ENCODE results near the gene SRSF7.
"Not testable (repeated sequence)": the region's sequence is repeated elsewhere in the genome, so short reads cannot be mapped to it uniquely, and the experiment has no call there.

The SRSF7 gene

DNA sequence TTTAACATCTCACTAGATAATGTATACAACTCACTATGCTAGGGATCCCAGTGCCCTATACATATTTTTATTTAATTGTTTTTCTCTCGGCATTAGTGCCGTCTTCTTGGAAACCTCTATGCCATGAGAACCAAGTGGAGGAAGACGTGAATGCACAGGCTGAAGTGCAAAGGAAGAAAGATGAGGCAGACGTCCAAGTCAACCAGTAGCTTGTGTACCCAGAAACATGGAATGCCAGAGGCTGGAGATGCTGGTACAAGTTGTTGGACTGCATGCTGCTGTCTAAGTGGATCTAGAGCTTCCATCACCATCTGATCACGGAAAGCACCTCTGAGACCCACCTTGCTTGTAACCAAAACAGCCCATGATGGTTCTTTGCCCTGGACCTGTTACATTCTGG lies 14.4 kb upstream of the SRSF7 start:
- ChIA-PET CTCF (no interaction called here), POLR2A (interaction anchor here (6.8 kb wide), 1 partner anchor 14 kb away, joined by 59 read pairs; the partner anchor contains the start of gene SRSF7)
- TF ChIP-seq HDGF (IDR thresholded peaks at IDR 0.05; ENCODE audit: borderline replicate concordance) (no peak), SP1 (IDR thresholded peaks at IDR 0.05) (no peak), FOXM1 (IDR thresholded peaks at IDR 0.05; ENCODE audit: borderline replicate concordance) (no peak), NFRKB (IDR thresholded peaks at IDR 0.05) (no peak), TARDBP (IDR thresholded peaks at IDR 0.05) (no peak), SUZ12 (IDR thresholded peaks at IDR 0.05) (no peak), CTBP1 (IDR thresholded peaks at IDR 0.05; ENCODE audit: borderline replicate concordance) (no peak), FOXK2 (IDR thresholded peaks at IDR 0.05) (no peak), L3MBTL2 (conservative IDR thresholded peaks at IDR 0.05) (no peak), ARNT (IDR thresholded peaks at IDR 0.05) (no peak), LEF1 (IDR thresholded peaks at IDR 0.05; ENCODE audit: borderline replicate concordance) (no peak), BHLHE40 (IDR thresholded peaks at IDR 0.05; ENCODE audit: borderline replicate concordance) (no peak), PKNOX1 (IDR thresholded peaks at IDR 0.05) (no peak), FOXA1 (IDR thresholded peaks at IDR 0.05) (no peak), ELF4 (IDR thresholded peaks at IDR 0.05) (no peak), ZNF384 (IDR thresholded peaks at IDR 0.05) (no peak)
- no peak for DNase-seq (ENCODE audit: extremely low spot score)

DNA sequence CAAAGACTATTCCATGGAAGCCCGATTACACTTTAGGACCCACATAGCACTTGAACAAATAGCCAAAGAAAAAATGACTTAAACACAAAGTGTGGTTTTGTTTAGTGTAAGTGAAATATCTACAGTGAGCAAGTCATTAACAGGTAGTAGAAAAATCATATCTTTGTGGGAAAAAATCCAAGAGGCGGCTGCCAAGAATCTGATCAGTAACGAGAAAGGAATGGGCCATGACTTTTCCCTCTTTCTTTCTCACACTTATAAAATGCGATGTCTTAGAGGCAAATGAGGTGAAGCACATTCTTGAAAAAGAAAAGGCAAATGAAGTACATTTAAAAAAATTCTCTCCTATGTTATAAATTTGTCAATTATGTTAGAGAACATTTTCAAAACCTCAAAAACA lies 14.0 kb upstream of the SRSF7 start:
- CTCF ChIA-PET = no interaction called here
- TF ChIP-seq TARDBP (IDR thresholded peaks at IDR 0.05) (no peak), SUZ12 (IDR thresholded peaks at IDR 0.05) (no peak), CTBP1 (IDR thresholded peaks at IDR 0.05; ENCODE audit: borderline replicate concordance) (no peak), FOXM1 (IDR thresholded peaks at IDR 0.05; ENCODE audit: borderline replicate concordance) (no peak), ZNF384 (IDR thresholded peaks at IDR 0.05) (no peak), SP1 (IDR thresholded peaks at IDR 0.05) (no peak), L3MBTL2 (conservative IDR thresholded peaks at IDR 0.05) (no peak), NFRKB (IDR thresholded peaks at IDR 0.05) (no peak), LEF1 (IDR thresholded peaks at IDR 0.05; ENCODE audit: borderline replicate concordance) (no peak), BHLHE40 (IDR thresholded peaks at IDR 0.05; ENCODE audit: borderline replicate concordance) (no peak), PKNOX1 (IDR thresholded peaks at IDR 0.05) (no peak), FOXA1 (IDR thresholded peaks at IDR 0.05) (no peak), ARNT (IDR thresholded peaks at IDR 0.05) (no peak), ELF4 (IDR thresholded peaks at IDR 0.05) (no peak), HDGF (IDR thresholded peaks at IDR 0.05; ENCODE audit: borderline replicate concordance) (no peak), FOXK2 (IDR thresholded peaks at IDR 0.05) (no peak)
- POLR2A ChIA-PET = interaction anchor here (6.8 kb wide), 1 partner anchor 14 kb away, joined by 59 read pairs; the partner anchor contains the start of gene SRSF7
- DNase-seq (ENCODE audit: extremely low spot score) = no peak

GRCh38 chr2:38763728-38764127 lies 12.6 kb upstream of the SRSF7 start:
- ChIA-PET POLR2A (interaction anchor here (6.8 kb wide), 1 partner anchor 13 kb away, joined by 59 read pairs; the partner anchor contains the start of gene SRSF7), CTCF (no interaction called here)

GRCh38 chr2:38763228-38763627 lies 12.1 kb upstream of the SRSF7 start:
- CTCF ChIA-PET = no interaction called here
- no peak for TF ChIP-seq ELF4 (IDR thresholded peaks at IDR 0.05)
- no peak for TF ChIP-seq NFRKB (IDR thresholded peaks at IDR 0.05)
- no peak for TF ChIP-seq PKNOX1 (IDR thresholded peaks at IDR 0.05)
- no peak for DNase-seq (ENCODE audit: extremely low spot score)
- POLR2A ChIA-PET = interaction anchor here (6.8 kb wide), 1 partner anchor 12 kb away, joined by 59 read pairs; the partner anchor contains the start of gene SRSF7

More at GRCh38 chr2:38763728-38764127, 12.6 kb upstream of the SRSF7 start:
- no peak for TF ChIP-seq NFRKB (IDR thresholded peaks at IDR 0.05)
- no peak for TF ChIP-seq CTBP1 (IDR thresholded peaks at IDR 0.05; ENCODE audit: borderline replicate concordance)
- TF ChIP-seq ELF4 (IDR thresholded peaks at IDR 0.05) = no peak
- no peak for TF ChIP-seq FOXA1 (IDR thresholded peaks at IDR 0.05)
- TF ChIP-seq PKNOX1 (IDR thresholded peaks at IDR 0.05) = no peak
- no peak for TF ChIP-seq ARNT (IDR thresholded peaks at IDR 0.05)
- TF ChIP-seq BHLHE40 (IDR thresholded peaks at IDR 0.05; ENCODE audit: borderline replicate concordance) = no peak
- TF ChIP-seq HDGF (IDR thresholded peaks at IDR 0.05; ENCODE audit: borderline replicate concordance) = no peak
- no peak for TF ChIP-seq FOXM1 (IDR thresholded peaks at IDR 0.05; ENCODE audit: borderline replicate concordance)
- no peak for TF ChIP-seq TARDBP (IDR thresholded peaks at IDR 0.05)
- no peak for TF ChIP-seq SUZ12 (IDR thresholded peaks at IDR 0.05)
- no peak for TF ChIP-seq ZNF384 (IDR thresholded peaks at IDR 0.05)
- no peak for TF ChIP-seq SP1 (IDR thresholded peaks at IDR 0.05)
- TF ChIP-seq L3MBTL2 (conservative IDR thresholded peaks at IDR 0.05) = no peak
- no peak for TF ChIP-seq FOXK2 (IDR thresholded peaks at IDR 0.05)
- no peak for TF ChIP-seq LEF1 (IDR thresholded peaks at IDR 0.05; ENCODE audit: borderline replicate concordance)
- DNase-seq (ENCODE audit: extremely low spot score) = no peak

GRCh38 chr2:38755891-38756290 lies 4.7 kb upstream of the SRSF7 start:
- POLR2A ChIA-PET; CTCF ChIA-PET; DNase-seq (ENCODE audit: extremely low spot score): not testable (repeated sequence)

DNA sequence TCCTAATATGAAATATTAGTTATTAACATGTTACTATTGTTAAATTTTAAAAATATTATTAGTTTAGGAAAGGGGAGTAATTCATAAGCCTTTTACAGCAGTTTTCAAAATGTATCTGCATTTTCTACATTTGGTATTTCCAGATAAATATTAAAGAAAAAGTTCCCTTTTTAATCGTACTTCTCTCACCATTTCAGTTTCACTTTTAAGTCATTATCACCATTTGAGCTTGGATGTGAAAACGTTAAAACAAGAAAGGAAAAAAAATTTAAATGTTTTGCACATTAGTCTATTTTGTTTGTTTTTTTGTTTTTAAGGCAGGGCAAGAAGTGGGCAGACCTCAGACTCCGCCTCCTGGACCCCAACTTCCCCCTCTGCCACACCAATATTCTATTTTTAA lies 3.3 kb upstream of the SRSF7 start:
- POLR2A ChIA-PET = no interaction called here
- CTCF ChIA-PET = no interaction called here
- DNase-seq (ENCODE audit: extremely low spot score) = no peak
- TF ChIP-seq PKNOX1 (IDR thresholded peaks at IDR 0.05) (no peak), BHLHE40 (IDR thresholded peaks at IDR 0.05; ENCODE audit: borderline replicate concordance) (no peak), CTBP1 (IDR thresholded peaks at IDR 0.05; ENCODE audit: borderline replicate concordance) (no peak), ELF4 (IDR thresholded peaks at IDR 0.05) (no peak), FOXM1 (IDR thresholded peaks at IDR 0.05; ENCODE audit: borderline replicate concordance) (no peak), SP1 (IDR thresholded peaks at IDR 0.05) (no peak)

Measured in HEK293T (cell line).